DOHH2 (cell line): Measurements from ENCODE around the gene TBRG1.

Experiments
- EZH2phosphoT487 ChIP-seq: fragments of 200-600 bp; sonication (generic); IDR thresholded peaks from 2 replicates; pipeline ENCODE4 v1.6.1; 2017; ENCODE audit warnings: borderline replicate concordance, mild to moderate bottlenecking, antibody characterized with exemption, low read length, moderate library complexity, mixed read lengths
- TF ChIP-seq, protein P1 (sequence below): fragments of 200-600 bp; sonication (generic); IDR thresholded peaks from one replicate; pipeline ENCODE4 v1.5.1; 2014; ENCODE audit warnings: antibody characterized with exemption, mild to moderate bottlenecking, low read depth, low read length; ENCODE audit not compliant: poor library complexity, severe bottlenecking

DNA sequence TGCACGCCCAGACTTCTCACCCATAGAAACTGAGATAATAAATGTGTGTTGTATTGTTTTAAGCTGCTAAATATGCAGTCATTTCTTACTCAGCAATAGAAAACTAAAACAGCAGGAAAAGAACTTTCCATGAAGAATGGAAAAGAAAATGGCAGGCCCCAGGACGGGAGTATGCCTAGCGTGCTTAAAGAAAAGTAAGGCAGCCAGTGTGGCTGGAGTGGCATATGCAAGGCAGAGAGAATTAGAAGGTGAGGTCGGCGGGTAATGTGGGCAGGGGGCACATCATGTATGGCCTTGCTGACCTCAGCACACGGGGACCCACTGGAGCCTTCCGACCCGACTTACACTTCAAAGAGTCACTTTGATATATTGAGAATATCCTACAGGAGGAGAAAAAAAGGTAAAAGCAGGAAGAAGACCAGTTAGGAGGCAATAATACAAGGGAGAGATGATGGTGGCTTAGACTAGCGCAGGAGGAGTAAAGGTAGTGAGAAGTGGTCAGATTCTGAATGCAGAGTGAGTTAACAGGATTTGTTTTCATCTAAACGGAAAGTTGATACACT, 20.5 kb downstream of the TBRG1 start:
- TF ChIP-seq, protein P1, sequence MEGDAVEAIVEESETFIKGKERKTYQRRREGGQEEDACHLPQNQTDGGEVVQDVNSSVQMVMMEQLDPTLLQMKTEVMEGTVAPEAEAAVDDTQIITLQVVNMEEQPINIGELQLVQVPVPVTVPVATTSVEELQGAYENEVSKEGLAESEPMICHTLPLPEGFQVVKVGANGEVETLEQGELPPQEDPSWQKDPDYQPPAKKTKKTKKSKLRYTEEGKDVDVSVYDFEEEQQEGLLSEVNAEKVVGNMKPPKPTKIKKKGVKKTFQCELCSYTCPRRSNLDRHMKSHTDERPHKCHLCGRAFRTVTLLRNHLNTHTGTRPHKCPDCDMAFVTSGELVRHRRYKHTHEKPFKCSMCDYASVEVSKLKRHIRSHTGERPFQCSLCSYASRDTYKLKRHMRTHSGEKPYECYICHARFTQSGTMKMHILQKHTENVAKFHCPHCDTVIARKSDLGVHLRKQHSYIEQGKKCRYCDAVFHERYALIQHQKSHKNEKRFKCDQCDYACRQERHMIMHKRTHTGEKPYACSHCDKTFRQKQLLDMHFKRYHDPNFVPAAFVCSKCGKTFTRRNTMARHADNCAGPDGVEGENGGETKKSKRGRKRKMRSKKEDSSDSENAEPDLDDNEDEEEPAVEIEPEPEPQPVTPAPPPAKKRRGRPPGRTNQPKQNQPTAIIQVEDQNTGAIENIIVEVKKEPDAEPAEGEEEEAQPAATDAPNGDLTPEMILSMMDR: no peak
- TF ChIP-seq EZH2phosphoT487: no peak
